Liver (tissue), 9 donors: Measurements from ENCODE around the gene ZCCHC8. TPM values are rescaled to one million over a fixed set of nuclear protein-coding genes. Genes with fewer than 3 reads are reported as not detected.
"Not testable (repeated sequence)": the region's sequence is repeated elsewhere in the genome, so short reads cannot be mapped to it uniquely, and the experiment has no call there.

Source experiments
- DNase-seq: peaks from one replicate; pipeline ENCODE4 v3.0.0-alpha.2; 2017; ENCODE audit warnings: low spot score
- H3K27ac ChIP-seq, 2 donors: one replicate each; pipeline ENCODE4 v1.7.0; 2013; ENCODE audit warnings: inconsistent platforms in 2 of 2, low read length in 2 of 2, control low read depth in 1 of 2, low read depth in 1 of 2, mild to moderate bottlenecking in 1 of 2
- H3K27me3 ChIP-seq, 4 donors: one replicate each; pipeline versions ENCODE4 v1.6.1 to v1.7.0; 2013; ENCODE audit warnings: low read length in 3 of 4, inconsistent platforms in 1 of 4, mild to moderate bottlenecking in 1 of 4, moderate library complexity in 1 of 4; ENCODE audit not compliant: control insufficient read depth in 4 of 4, insufficient read depth in 4 of 4
- H3K36me3 ChIP-seq, 4 donors: one replicate each; pipeline versions ENCODE4 v1.6.1 to v1.7.0; 2013; ENCODE audit warnings: low read length in 3 of 4, mild to moderate bottlenecking in 3 of 4, low read depth in 1 of 4, moderate library complexity in 1 of 4; ENCODE audit not compliant: control insufficient read depth in 4 of 4, insufficient read depth in 3 of 4
- H3K4me1 ChIP-seq, 4 donors: one replicate each; pipeline versions ENCODE4 v1.6.1 to v1.7.0; 2013; ENCODE audit warnings: low read length in 3 of 4, mild to moderate bottlenecking in 3 of 4, moderate library complexity in 1 of 4; ENCODE audit not compliant: control insufficient read depth in 4 of 4, insufficient read depth in 4 of 4
- H3K4me3 ChIP-seq, 3 donors: one replicate each; pipeline versions ENCODE4 v1.6.1 to v1.7.0; 2013; ENCODE audit warnings: low read length in 3 of 3, control low read depth in 1 of 3, low read depth in 1 of 3, mild to moderate bottlenecking in 1 of 3
- H3K9ac ChIP-seq, 2 donors: one replicate each; pipeline ENCODE4 v1.7.0; 2013; ENCODE audit warnings: low read length in 2 of 2, mild to moderate bottlenecking in 2 of 2, moderate library complexity in 2 of 2, control low read depth in 1 of 2, low read depth in 1 of 2
- H3K9me3 ChIP-seq, 4 donors: one replicate each; pipeline versions ENCODE4 v1.6.1 to v1.7.0; 2013; ENCODE audit warnings: low read length in 3 of 4; ENCODE audit not compliant: control insufficient read depth in 4 of 4
- ATF3 ChIP-seq: IDR thresholded peaks from 2 replicates; pipeline ENCODE4 v1.6.1; 2016; ENCODE audit warnings: antibody characterized with exemption
- CTCF ChIP-seq: fragments of 150-350 bp; IDR thresholded peaks from 2 replicates; pipeline ENCODE4 v1.5.1; 2017; ENCODE audit warnings: improper control_type of control experiment, low read depth, low read length; ENCODE audit not compliant: missing input control
- EGR1 ChIP-seq, 2 donors: IDR thresholded peaks; 2 replicates each; pipeline ENCODE4 v1.6.1; 2016 to 2018; ENCODE audit warnings: antibody characterized with exemption in 2 of 2, low read depth in 2 of 2
- FOXA1 ChIP-seq: IDR thresholded peaks from 2 replicates; pipeline ENCODE4 v1.6.1; 2016; ENCODE audit warnings: antibody characterized with exemption
- FOXA2 ChIP-seq: IDR thresholded peaks from 2 replicates; pipeline ENCODE4 v1.6.1; 2016; ENCODE audit warnings: antibody characterized with exemption
- GABPA ChIP-seq, 2 donors: IDR thresholded peaks in 1 of 2; conservative IDR thresholded peaks in 1 of 2; 2 replicates each; pipeline ENCODE4 v1.6.1; 2016; ENCODE audit warnings: antibody characterized with exemption in 2 of 2, mild to moderate bottlenecking in 1 of 2, moderate library complexity in 1 of 2
- HNF4A ChIP-seq, 2 donors: conservative IDR thresholded peaks; 2 replicates each; pipeline ENCODE4 v1.6.1; 2016; ENCODE audit warnings: antibody characterized with exemption in 2 of 2, mild to moderate bottlenecking in 2 of 2
- HNF4G ChIP-seq: IDR thresholded peaks from 2 replicates; pipeline ENCODE4 v1.6.1; 2016; ENCODE audit warnings: antibody characterized with exemption
- JUND ChIP-seq, 2 donors: IDR thresholded peaks; 2 replicates each; pipeline ENCODE4 v1.6.1; 2016; ENCODE audit warnings: antibody characterized with exemption in 2 of 2
- MAX ChIP-seq: IDR thresholded peaks from 2 replicates; pipeline ENCODE4 v1.6.1; 2016; ENCODE audit warnings: antibody characterized with exemption
- NR2F2 ChIP-seq: IDR thresholded peaks from 2 replicates; pipeline ENCODE4 v1.6.1; 2016; ENCODE audit warnings: antibody characterized with exemption
- RAD21 ChIP-seq, 2 donors: IDR thresholded peaks; 2 replicates each; pipeline ENCODE4 v1.6.1; 2016; ENCODE audit warnings: antibody characterized with exemption in 2 of 2, mild to moderate bottlenecking in 2 of 2
- REST ChIP-seq: IDR thresholded peaks from 2 replicates; pipeline ENCODE4 v1.6.1; 2016; ENCODE audit warnings: antibody characterized with exemption, mild to moderate bottlenecking
- RXRA ChIP-seq, 2 donors: IDR thresholded peaks; 2 replicates each; pipeline ENCODE4 v1.6.1; 2017 to 2018; ENCODE audit warnings: antibody characterized with exemption in 2 of 2, mild to moderate bottlenecking in 1 of 2
- SP1 ChIP-seq: IDR thresholded peaks from 2 replicates; pipeline ENCODE4 v1.6.1; 2018; ENCODE audit warnings: antibody characterized with exemption, mild to moderate bottlenecking
- TAF1 ChIP-seq: conservative IDR thresholded peaks from 2 replicates; pipeline ENCODE4 v1.6.1; 2016; ENCODE audit warnings: antibody characterized with exemption, mild to moderate bottlenecking
- YY1 ChIP-seq: IDR thresholded peaks from 2 replicates; pipeline ENCODE4 v1.6.1; 2016; ENCODE audit warnings: antibody characterized with exemption, mild to moderate bottlenecking
- ZBTB33 ChIP-seq: IDR thresholded peaks from 2 replicates; pipeline ENCODE4 v1.6.1; 2016; ENCODE audit warnings: antibody characterized with exemption
- WGBS: extraction: QIAGEN DNeasy Blood & Tissue Kit; methylation state at CpG from one replicate; pipeline ENCODE4 v1.1.7; 2013; 5-methylcytosine and 5-hydroxymethylcytosine counted together
- polyA plus RNA-seq, 2 donors: library from polyadenylated mRNA; stranded (reverse) in 1 of 2; unstranded in 1 of 2; fragments of 200-250 nt in 1 of 2; fragments of >200 nt in 1 of 2; fragmentation: Nextera tagmentation in 1 of 2; extraction: Ambion mirVana in 1 of 2; gene quantifications; one replicate each; pipeline versions ENCODE4 v1.2.1 to v1.2.3, GENCODE V29; 2013 to 2015
- total RNA-seq, 2 donors: library from RNA; depleted of rRNA; stranded (reverse); fragments of >200 nt; gene quantifications; one replicate each; pipeline ENCODE4 v1.2.3, GENCODE V29; 2014
- donor health status: healthy.
- donor health status: healthy.
- donor health status: healthy.
- donor health status: healthy.
- donor health status: healthy.

ZCCHC8 gene
- total and polyA plus RNA-seq, 4 donors: 5.2 to 20.5 (median 12.9) TPM

- no peak for TF ChIP-seq ATF3
Measured at GRCh38 chr12:122491991-122492390, 8.7 kb downstream of the ZCCHC8 start (continued).

GRCh38 chr12:122489038-122489437, 11.7 kb downstream of the ZCCHC8 start:
- Histone ChIP-seq H3K27me3 (no peaks in the 10 kb centered on the region), H3K9me3 (no peaks in the 10 kb centered on the region), H3K4me3 (no peak overlapping the region), H3K4me1 (peaks cover 6 to 39% (median 29%) of the 10 kb centered on the region in 4 donors), H3K9ac (no peak overlapping the region), H3K27ac (peak overlapping the region; percentile 35 to 62), H3K36me3 (peaks cover 9 to 30% (median 22%) of the 10 kb centered on the region in 4 donors)
- 38% methylated on average over 2 of the region's 2 CpGs for WGBS
- TF ChIP-seq GABPA (IDR thresholded peaks at IDR 0.05 in 1 of 2, conservative IDR thresholded peaks at IDR 0.05 in 1 of 2) (peak in 1 of 2 donors; percentile 37), HNF4A (conservative IDR thresholded peaks at IDR 0.05) (peak; percentile 97 to 99), RXRA (IDR thresholded peaks at IDR 0.05) (peak; percentile 84 to 89), JUND (IDR thresholded peaks at IDR 0.05) (peak; percentile 89 to 91), RAD21 (IDR thresholded peaks at IDR 0.05) (peak; percentile 30 to 32), ATF3 (peak; percentile 57), NR2F2 (peak; percentile 27), FOXA2 (peak; percentile 96), YY1 (peak; percentile 59), CTCF (no peak), FOXA1 (peak; percentile 91), ZBTB33 (peak; percentile 81), SP1 (peak; percentile 83), HNF4G (peak; percentile 94), EGR1 (IDR thresholded peaks at IDR 0.05; ENCODE audit: low read depth in 2 of 2) (no peak), MAX (peak; percentile 75), REST (peak; percentile 85), TAF1 (no peak)
- DNase-seq: no peak

GRCh38 chr12:122487807-122488206, 12.9 kb downstream of the ZCCHC8 start:
- H3K27me3 ChIP-seq, DNase-seq, H3K9ac ChIP-seq, H3K9me3 ChIP-seq, H3K4me3 ChIP-seq: not testable (repeated sequence)
- peaks cover 6 to 39% (median 29%) of the 10 kb centered on the region in 4 donors for H3K4me1 ChIP-seq
- WGBS: 97% methylated on average over 3 of the region's 3 CpGs
- peak overlapping the region in 1 of 2 donors; percentile 11 for H3K27ac ChIP-seq
- peaks cover 10 to 36% (median 26%) of the 10 kb centered on the region in 4 donors for H3K36me3 ChIP-seq
